GM18873 (cell line): ENCODE measurements around the gene CEP20.
A peak's percentile ranks its signal among the peaks of the same experiment; 100 is the strongest.
"Not testable (repeated sequence)": the region's sequence is repeated elsewhere in the genome, so short reads cannot be mapped to it uniquely, and the experiment has no call there.

Experiments used
- ATAC-seq: cut with Tn5 transposase; IDR thresholded peaks from one replicate; pipeline ENCODE4 v1.9.1; 2021; ENCODE audit warnings: mild to moderate bottlenecking, moderate library complexity, moderate number of reproducible peaks; ENCODE audit not compliant: unreplicated experiment, low FRiP score

CEP20 gene

DNA sequence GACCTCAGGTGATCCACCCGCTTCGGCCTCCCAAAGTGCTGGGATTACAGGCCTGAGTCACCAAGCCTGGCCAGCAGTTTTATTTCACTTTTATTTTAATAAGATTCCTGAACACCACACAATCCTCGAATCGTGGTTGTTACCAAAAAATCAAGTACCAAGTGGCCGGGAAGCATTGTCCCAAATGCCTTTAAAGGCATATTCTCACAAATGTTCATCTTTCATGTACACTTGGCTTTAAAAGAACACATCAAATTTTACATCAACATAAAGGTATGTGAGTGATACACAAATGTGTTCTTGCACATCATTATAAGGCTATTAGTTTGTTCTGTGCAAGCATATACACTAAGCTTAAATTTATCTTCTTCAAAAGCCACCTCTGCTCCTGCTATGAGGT lies 23.5 kb downstream of the CEP20 start:
- no peak for ATAC-seq

DNA sequence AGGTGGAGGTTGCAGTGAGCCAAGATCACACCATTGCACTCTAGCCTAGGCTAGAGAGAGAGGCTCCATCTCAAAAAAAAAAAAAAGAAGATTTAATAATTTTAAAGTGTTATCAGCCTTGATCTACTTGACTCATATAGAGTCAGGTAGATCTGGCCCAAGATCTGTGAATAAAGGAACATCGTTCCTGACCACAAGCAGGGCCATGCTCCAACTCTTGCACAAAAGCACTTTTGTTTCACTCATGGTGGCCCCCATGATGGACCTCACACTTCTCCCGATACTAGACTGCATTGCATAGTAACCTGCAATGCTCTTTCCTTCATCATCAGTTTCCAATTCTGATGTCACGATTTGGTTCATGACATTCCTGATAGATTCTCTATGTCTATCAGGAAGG lies 26.4 kb downstream of the CEP20 start:
- ATAC-seq: no peak

DNA sequence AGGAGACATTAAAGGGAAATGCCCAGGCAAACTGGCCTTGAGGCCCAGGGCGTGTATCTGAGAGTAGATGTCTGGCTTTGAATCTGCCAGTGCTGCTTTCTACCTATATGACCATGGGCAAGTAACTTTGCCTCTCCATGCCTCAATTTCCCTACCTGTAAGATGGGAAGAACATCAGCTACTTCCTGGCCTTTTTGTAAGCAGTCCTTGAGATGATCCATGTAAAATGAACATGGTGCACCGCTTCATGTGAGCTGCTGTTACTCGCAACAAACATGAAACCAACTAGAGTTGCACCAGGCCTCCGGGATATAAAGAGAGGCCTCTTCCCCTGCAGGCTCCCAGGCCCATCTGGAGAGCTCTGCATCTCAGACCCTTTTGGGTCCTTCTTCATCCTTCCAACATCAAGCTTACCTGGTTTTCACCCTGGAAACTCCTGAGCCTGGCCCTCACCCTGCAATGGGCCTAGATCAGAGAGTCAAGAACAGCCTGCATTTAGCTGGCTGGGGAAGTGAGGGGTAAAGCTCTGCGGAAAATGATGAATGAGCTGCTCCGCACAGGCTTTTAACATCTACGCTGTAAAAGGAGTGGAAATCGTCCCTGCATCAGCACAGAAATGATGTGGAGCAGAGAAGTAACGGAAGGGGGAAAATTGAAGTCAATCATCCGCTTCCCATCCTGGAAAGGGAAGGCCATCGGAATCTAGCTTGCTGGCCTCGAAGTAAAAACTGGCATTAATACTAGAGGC lies 29.3 kb downstream of the CEP20 start:
- ATAC-seq: no peak

DNA sequence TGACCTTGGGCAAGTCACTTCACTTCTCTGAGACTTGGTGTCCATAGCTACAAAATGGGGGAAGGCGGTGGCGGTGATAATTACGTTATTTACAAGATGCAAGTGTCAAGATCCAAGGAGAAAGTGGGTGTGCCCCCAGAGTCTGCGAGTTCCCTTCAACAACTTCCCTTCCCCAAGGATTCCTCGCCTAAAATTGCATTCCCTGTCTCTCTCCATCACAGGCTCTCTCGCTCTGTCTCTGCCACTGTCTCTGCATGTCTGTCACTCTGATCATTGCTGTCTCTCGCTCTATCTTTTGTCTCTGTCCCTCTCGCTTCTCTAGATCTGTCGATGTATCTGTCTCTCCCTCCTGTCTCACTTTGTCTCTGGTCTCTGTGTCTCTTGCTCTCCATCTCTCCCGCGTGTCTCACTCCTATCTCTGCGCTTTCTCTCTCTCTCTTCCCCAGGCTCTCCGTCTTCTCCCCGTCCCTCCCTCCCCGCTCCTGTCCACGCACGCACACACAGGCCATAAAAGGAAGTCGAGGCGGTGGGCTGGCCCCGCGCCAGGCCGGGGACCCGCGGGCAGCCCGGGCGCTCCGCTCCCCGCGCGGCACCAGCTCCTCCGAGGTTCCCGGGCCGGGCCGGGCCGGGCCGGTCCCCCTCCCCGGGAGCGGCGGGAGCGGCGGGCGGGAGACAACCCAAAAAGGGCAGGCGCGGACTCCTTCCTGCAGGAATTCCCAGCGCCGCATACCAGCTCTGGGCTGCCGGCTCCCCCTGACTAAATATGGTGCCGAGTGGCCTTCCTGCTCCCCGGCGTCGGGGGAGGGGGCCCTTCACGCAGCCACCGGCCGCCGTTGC lies 30.5 kb downstream of the CEP20 start:
- ATAC-seq: no peak

DNA sequence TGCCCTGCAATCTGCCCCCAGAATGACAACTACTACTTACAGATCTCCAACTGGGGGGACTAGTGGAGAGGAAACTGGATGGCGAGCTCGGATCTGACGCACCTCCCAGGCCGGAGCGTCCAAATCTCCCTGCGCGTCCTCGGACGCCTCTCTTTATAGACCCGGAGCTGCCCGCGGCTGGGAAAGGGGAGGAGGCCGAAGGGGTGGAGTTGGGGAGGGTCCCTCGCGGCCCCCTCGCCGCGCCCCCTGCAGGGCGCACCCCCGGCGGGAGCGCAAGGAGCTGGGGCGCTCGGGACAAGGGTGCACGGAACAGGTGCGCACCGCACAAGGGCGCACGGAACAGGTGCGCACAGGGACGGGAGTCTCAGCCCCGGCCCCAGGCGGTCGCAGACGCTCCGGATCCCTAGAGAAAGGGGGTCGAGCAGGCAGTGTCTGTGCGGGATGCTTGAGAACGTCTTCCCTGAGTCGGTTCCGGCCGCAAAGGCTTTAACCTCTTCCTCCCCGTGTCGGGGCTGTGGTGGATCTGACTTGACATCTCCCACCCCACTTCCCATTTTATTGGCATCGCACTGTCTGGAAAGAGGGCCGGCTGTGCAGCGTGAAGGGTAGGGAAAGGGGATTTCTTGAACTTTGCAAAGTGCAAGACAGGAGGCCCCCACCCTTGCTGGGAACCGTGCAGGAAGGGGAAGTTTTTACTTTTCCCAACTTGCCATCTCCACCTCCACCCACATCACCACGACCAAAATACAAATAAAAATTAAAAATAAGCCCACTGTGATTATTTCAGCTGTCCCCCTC lies 31.3 kb downstream of the CEP20 start, which contains the start of gene MYH11:
TSS of gene MYH11 (minus strand) at position 128 of the 798 bp plus-strand sequence. CDS start 18,776 bp downstream, outside the sequence.
- ATAC-seq: no peak

DNA sequence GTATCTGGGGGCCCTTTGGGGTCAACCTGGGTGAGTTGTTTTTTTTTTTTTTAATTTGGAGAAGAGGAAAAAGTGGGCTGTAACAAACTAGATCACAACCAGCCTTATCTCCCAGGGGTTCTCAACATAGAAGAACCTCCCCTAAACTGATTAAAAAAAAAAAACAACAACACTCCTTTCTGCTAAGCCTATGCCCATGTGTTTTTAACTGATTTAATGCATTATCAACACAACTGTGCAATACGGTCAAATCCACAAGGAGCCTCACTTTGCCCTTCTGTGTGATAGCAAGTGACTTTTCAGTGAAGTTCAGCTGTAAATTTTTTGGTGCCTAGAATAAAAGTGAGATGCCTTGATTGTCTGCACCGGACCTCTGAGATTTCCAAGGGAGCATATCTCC lies 32.2 kb downstream of the CEP20 start:
- ATAC-seq: no peak

DNA sequence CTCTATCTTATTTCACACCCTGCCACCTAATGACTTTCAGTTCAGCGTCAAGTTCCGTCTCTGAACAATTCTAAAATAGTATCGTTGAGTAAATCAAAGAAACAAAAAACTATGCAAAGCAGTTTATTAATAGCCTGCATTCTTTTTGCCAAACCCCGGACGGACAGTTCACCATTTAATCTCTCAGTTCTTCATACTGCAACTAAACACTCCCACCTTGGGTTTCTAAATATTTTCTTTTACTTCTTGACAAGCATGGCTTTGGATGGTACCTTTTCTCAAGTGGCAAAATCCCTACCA lies 32.7 kb downstream of the CEP20 start:
- ATAC-seq: peak; percentile 79

DNA sequence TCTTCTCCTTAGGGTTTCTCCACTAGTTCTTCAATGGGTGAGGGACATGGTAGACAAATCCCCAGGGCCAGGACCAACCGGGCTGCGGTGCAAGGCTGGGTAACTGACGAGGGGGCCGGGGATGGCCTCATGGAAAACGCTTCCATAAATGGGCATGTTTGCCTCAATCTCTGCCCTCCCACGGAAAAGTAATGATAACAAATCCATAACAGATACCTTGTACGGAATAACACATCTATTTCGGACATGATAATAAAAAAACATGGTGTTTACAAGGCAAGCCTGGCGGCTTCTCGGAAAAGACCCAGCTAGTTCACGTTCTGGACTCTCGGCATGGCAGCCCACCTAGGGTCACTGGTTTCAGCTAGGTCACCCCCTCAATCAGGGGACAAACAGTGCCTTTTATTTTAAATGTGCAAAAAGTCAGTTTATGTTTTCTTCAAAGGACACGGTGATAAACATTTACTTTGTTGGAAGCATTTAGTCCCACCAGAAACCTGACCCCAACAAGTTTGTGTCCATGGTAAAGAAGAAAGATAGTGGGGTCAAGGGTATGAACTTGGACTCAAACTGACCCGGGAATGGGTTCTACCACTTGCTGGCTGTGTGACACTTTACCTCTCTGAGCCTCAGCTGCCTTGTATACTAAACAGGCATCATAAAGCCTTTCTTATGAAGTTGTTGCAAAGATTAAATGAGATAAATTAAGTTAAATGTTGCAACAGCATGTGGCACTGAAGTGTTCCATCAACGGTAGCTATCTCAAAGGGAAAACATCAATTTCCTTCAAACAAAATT lies 33.3 kb downstream of the CEP20 start:
- no peak for ATAC-seq

DNA sequence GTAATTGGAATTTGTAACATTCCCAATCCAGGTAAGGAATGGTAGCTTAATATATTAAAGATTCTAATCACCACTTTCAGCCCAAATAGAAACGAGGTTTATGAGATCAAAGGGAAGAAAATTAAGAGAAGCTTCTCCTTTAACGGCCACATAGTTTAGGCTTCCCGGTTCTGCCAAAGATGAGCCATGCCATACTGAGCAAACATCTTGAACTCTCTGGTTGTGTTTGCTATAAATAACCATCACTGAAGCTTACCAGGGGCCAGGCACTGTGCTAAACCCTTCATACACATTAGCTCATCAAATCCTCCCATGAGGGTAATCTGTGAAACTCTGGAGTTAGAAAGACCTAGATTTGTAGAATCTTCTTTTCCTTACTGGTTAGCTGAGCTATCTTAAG lies 34.3 kb downstream of the CEP20 start:
- ATAC-seq: no peak

DNA sequence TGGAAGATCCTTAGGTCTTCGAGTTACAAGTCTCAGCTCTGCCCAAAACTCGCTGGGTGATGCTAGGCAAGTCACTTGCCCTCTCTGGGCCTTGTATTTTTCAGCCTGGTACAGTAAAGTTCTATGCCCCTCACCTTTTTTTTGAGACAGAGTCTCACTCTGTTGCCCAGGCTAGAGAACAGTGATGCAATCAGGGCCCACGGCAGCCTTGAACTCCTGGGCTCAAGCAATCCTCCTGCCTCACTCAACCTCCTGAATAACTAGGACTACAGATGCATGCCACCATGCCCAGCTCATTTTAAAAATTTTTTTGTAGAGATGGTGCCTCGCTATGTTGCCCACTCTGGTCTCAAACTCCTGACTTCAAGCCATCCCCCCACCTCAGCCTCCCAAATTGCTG lies 35.4 kb downstream of the CEP20 start:
- ATAC-seq: no peak

DNA sequence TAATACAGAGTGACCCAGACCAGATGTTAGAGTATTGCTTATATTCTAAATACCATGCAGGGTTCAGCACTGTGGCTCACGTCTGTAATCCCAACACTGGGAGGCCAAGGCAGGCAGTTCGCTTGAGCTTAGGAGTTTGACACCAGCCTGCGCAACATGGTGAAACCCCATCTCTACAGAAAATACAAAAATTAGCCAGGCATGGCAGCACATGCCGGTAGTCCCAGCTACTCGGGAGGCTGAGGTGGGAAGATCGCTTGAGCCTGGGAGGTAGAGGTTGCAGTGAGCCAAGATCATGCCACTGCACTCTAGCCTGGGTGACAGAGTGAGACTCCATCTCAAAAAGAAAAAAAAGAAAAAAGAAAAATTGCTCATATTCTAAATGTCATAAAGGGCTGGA lies 37.8 kb downstream of the CEP20 start:
- not testable (repeated sequence) for ATAC-seq

DNA sequence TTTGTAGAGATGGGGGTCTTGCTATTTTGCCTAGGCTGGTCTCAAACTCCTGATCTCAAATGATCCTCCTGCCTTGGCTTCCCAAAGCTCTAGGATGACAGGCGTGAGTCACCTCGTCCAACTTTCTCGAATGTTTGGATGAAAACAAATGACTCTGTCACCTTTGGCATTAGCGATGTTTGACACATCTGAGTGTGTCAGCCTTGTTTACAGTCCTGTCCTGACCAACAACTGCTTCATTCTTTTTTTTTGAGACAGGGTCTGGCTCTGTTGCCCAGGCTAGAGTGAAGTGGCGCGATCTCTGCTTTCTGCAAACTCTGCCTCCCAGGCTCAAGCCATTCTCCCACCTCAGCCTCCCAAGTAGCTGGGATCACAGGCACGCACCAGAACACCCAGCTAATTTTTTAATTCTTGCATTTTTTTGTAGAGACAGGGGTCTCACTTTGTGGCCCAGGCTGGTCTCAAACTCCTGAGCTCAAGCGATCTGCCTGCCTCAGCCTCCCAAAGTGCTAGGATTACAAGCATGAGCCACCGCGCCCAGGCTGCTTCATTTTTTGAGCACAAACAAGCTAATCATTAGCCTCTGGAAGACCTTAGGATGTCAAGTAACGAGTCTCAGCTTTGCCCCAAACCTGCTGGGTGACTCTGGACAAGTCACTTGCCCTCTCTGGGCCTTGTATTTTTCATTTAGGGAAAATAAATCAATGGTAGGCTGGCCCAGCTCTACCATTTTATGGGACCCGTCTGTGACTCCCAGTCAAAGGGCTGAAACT lies 39.0 kb downstream of the CEP20 start:
- no peak for ATAC-seq

DNA sequence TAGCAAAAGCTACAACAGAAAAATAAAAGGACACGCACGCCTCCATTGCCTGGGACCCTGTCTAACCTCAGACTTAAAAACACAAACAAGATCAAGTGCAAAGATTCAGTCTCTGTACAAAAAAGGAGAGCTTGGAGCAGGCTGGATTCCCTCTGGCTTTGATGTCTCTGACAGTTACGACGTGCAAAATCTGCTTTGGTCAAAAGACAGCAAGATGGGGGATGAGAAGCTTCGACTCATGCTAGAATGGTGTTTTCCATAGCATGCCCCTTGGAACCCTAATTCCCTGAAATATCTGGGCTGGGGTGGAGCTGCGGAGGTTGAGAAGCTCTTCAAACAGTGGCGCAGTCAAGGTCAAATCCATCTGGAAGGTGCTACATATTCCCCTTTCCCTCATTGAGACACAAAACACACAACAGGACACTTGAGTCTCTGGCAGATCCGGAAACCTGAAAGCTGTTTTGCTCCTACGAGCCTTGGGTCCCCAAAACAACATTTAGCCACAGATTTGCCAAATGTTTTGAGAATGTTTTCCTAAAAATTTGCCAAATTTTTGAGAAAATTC lies 40.7 kb downstream of the CEP20 start:
- ATAC-seq: no peak

DNA sequence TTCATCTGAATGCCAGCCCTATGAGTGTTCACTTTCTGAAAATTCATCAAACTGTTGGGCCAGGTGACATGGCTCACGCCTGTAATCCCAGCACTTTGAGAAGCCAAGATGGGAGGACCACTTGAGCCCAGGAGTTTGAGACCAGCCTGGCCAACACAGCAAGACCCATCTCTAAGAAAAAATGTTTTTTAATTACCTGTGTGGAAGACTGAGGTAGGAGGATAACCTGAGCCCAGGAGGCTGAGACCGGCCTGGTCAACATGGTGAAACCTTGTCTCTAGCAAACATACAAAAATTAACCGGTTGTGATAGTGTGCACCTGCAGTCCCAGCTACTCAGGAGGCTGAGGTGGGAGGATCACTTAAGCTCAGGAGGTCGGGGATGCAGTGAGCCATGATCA lies 41.9 kb downstream of the CEP20 start:
- no peak for ATAC-seq

DNA sequence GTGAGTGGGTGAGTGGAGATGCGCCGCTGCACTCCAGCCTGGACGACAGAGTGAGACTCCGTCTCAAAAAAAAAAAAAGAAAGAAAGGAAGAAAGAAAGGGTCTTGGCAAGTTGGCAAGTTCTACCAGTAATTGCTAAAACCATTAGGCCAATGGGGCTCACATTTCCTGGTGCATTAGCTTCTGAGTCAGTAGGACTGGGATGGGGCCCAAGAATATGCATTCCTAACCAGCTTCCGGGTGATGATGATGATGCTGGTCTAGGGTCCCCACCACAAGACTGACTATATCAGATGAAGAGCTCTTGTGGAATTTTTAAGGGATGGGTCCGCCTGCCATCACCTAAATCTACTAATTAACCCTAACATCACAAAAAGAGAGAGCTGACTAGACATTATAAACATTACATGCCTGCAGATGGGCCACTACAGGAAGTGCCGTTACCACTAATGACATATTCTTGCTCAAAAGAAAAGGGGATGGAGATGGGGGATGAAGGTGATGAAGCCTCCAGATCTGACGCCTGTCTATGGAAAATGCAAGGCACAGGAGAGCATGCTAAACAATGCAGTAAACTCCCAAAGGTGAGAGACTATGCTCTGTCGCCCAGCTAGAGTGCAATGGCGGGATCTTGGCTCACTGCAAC lies 44.6 kb downstream of the CEP20 start:
- ATAC-seq: no peak

DNA sequence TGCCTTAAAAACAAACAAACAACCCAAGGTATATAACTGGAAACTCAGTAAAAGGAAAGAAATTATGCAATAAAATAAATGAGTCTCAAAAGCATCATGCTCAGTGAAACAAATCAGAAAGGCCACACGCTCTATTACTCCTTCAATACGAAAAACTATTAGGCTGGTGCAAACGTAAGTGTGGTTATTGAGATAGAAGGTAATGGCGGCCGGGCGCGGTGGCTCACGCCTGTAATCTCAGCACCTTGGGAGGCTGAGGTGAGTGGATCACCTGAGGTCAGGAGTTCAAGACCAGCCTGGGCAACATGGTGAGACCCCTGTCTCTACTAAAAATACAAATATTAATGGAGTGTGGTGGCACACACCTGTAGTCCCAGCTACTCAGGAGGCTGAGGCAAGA lies 49.2 kb downstream of the CEP20 start:
- ATAC-seq: not testable (repeated sequence)

DNA sequence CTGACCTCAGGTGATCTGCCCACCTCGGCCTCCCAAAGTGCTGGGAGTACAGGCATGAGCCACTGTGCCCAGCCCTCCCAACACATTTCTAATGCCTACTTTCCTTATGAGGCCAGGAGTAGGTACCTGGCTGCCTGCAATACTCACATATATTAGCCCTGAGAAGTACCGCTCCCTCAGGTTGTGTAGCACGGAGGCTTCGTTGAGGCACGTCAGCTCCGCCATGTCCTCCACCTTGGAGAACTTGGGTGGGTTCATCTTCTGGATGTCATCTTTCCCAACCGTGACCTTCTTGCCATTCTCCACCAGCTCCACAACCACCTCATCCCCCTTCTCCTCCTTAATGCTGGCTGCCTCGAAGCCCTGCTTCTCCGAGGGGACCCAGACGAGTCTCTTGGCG lies 50.6 kb downstream of the CEP20 start:
- ATAC-seq: no peak

DNA sequence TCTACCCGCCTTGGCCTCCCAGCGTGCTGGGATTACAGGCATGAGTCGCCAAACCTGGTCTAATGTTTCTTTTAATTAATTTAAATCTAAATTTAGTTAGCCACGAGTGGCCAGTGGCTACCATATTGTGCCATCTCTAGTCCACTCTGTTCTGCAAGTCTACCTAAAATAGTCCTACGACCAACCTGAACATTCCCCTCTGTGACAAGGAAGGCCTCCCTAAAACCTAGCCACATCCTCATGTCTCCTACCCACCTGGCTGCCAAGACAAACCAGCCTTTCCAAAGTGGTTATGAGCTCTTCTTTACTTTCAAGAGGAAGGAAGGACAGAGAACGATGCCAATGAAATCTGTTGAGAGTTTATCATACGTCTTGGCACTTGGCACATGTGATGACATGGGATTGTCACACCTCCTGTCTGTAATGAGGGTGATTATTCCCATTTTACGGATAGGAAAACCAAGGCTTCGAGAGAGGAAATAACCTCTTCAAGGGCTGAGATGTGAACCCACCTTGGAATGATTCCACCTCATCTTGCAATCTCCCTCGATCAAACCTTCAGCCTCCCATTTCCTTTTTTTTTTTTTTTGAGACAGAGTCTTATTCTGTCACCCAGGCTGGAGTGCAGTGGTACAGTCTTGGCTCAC lies 51.3 kb downstream of the CEP20 start:
- ATAC-seq: no peak
